Measurements from ENCODE around the gene MUC5AC. TPM values are rescaled to one million over a fixed set of nuclear protein-coding genes. Genes with fewer than 3 reads are reported as not detected.

MUC5AC gene
- total RNA-seq, 4 donors from 2014 or later, result not detected

DNA sequence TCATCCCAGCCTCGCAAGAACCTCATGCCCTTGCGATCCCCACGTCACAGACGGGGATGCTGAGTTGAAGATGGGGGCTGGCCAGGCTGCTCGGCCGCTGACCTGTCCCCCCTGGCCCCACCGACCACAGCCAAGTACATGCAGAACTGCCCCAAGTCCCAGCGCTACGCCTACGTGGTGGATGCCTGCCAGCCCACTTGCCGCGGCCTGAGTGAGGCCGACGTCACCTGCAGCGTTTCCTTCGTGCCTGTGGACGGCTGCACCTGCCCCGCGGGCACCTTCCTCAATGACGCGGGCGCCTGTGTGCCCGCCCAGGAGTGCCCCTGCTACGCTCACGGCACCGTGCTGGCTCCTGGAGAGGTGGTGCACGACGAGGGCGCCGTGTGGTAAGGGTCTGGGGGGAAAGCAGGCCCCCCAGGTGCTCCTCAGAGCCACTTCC, 75.1 kb downstream of the MUC5AC start:
- no peaks in the 10 kb centered on the region for H3K9me3 ChIP-seq
- in situ Hi-C loops (cut with MboI; ENCODE audit: low sequenced_read_pairs in 4 of 4) (no loop called here), intact Hi-C loops (cut with DNase I; ENCODE audit: low total_unique reads) (no loop called here)
- no peak overlapping the region for H3K4me3 ChIP-seq
- peaks cover 3 to 24% (median 6%) of the 10 kb centered on the region in 3 donors for H3K27me3 ChIP-seq
- DNase-seq, result no peak
- no peak overlapping the region for H3K27ac ChIP-seq
- ATAC-seq, result no peak
- TF ChIP-seq, protein P1, sequence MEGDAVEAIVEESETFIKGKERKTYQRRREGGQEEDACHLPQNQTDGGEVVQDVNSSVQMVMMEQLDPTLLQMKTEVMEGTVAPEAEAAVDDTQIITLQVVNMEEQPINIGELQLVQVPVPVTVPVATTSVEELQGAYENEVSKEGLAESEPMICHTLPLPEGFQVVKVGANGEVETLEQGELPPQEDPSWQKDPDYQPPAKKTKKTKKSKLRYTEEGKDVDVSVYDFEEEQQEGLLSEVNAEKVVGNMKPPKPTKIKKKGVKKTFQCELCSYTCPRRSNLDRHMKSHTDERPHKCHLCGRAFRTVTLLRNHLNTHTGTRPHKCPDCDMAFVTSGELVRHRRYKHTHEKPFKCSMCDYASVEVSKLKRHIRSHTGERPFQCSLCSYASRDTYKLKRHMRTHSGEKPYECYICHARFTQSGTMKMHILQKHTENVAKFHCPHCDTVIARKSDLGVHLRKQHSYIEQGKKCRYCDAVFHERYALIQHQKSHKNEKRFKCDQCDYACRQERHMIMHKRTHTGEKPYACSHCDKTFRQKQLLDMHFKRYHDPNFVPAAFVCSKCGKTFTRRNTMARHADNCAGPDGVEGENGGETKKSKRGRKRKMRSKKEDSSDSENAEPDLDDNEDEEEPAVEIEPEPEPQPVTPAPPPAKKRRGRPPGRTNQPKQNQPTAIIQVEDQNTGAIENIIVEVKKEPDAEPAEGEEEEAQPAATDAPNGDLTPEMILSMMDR (IDR thresholded peaks at IDR 0.05 in 4 of 5, conservative IDR thresholded peaks at IDR 0.05 in 1 of 5), result no peak
- no peak for TF ChIP-seq POLR2A (IDR thresholded peaks at IDR 0.05)
- H3K36me3 ChIP-seq, result no peaks in the 10 kb centered on the region
- H3K4me1 ChIP-seq, result no peaks in the 10 kb centered on the region

GRCh38 chr11:1233351-1234053, 75.7 kb downstream of the MUC5AC start:
- no peak overlapping the region for H3K4me3 ChIP-seq
- peaks cover 3 to 24% (median 6%) of the 10 kb centered on the region in 3 donors for H3K27me3 ChIP-seq
- TF ChIP-seq POLR2A (IDR thresholded peaks at IDR 0.05), result no peak
- TF ChIP-seq, protein P1 (IDR thresholded peaks at IDR 0.05 in 4 of 5, conservative IDR thresholded peaks at IDR 0.05 in 1 of 5), result no peak
- no peaks in the 10 kb centered on the region for H3K9me3 ChIP-seq
- in situ Hi-C loops (cut with MboI; ENCODE audit: low sequenced_read_pairs in 4 of 4) (no loop called here), intact Hi-C loops (cut with DNase I; ENCODE audit: low total_unique reads) (no loop called here)
- DNase-seq, result no peak
- ATAC-seq, result no peak
- no peaks in the 10 kb centered on the region for H3K4me1 ChIP-seq
- no peak overlapping the region for H3K27ac ChIP-seq
- no peaks in the 10 kb centered on the region for H3K36me3 ChIP-seq

- intact Hi-C loops (cut with DNase I; ENCODE audit: low total_unique reads), result no loop called here
- H3K27ac ChIP-seq, result no peak overlapping the region
- in situ Hi-C loops (cut with MboI; ENCODE audit: low sequenced_read_pairs in 4 of 4), result no loop called here
- TF ChIP-seq, protein P1 (IDR thresholded peaks at IDR 0.05 in 4 of 5, conservative IDR thresholded peaks at IDR 0.05 in 1 of 5), result no peak
- no peak for TF ChIP-seq POLR2A (IDR thresholded peaks at IDR 0.05)
- no peak overlapping the region for H3K4me3 ChIP-seq
- H3K9me3 ChIP-seq, result no peaks in the 10 kb centered on the region
- peaks cover 2 to 21% (median 6%) of the 10 kb centered on the region in 3 donors for H3K27me3 ChIP-seq
- no peaks in the 10 kb centered on the region for H3K4me1 ChIP-seq
- ATAC-seq (no peak), DNase-seq (no peak)
- H3K36me3 ChIP-seq, result no peaks in the 10 kb centered on the region
Measured at GRCh38 chr11:1234054-1234720, 76.4 kb downstream of the MUC5AC start.

DNA sequence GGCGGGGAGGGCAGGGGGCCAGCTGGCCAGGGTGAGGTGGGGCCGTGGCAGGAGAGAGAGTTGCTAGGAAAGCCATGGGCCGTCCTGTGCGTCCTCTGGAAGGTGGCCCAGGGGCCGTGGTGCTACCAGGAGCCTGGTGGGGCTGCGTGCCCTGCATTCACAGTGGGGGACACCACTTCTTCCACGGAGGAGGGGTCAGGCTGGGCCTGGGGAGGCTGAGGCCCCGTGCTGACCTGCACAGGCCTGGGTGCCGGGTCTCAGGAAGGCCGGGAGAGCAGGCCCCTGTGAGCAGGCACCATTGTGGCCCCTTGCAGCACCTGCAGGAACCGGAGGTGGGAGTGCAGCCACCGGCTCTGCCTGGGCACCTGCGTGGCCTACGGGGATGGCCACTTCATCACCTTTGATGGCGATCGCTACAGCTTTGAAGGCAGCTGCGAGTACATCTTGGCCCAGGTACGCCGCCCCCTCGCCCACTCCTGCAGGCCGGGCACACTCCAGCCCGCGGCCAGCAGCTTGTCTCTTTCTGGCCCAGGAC, 77.1 kb downstream of the MUC5AC start:
- intact Hi-C loops (cut with DNase I; ENCODE audit: low total_unique reads), result no loop called here
- H3K27ac ChIP-seq, result no peak overlapping the region
- peaks cover 0 to 15% (median 3%) of the 10 kb centered on the region in 3 donors for H3K27me3 ChIP-seq
- no peak for ATAC-seq
- no peaks in the 10 kb centered on the region for H3K9me3 ChIP-seq
- no peak overlapping the region for H3K4me3 ChIP-seq
- in situ Hi-C loops (cut with MboI; ENCODE audit: low sequenced_read_pairs in 4 of 4), result no loop called here
- no peak for DNase-seq
- no peaks in the 10 kb centered on the region for H3K36me3 ChIP-seq
- TF ChIP-seq, protein P1 (IDR thresholded peaks at IDR 0.05 in 4 of 5, conservative IDR thresholded peaks at IDR 0.05 in 1 of 5), result no peak
- no peak for TF ChIP-seq POLR2A (IDR thresholded peaks at IDR 0.05)
- no peaks in the 10 kb centered on the region for H3K4me1 ChIP-seq

Data from gastrocnemius medialis (tissue), 4 donors.